HEK293 (cell line): Measurements from ENCODE around the gene PRM3.
"Not testable (repeated sequence)": the region's sequence is repeated elsewhere in the genome, so short reads cannot be mapped to it uniquely, and the experiment has no call there.

Source experiments
- CTCF ChIA-PET: fragments of 350-600 bp; formaldehyde crosslinking; extraction: SDS; loops from one replicate; lab custom pipeline; 2021; ENCODE audit warnings: antibody characterized with exemption; lab: Yijun Ruan, JAX
- POLR2A ChIA-PET: fragments of 300-600 bp; formaldehyde crosslinking; extraction: SDS; loops from one replicate; lab custom pipeline; 2020; ENCODE audit warnings: antibody characterized with exemption, inconsistent platforms; lab: Yijun Ruan, JAX
- H3K27ac ChIP-seq: fragments of 200-500 bp; sonication (Bioruptor generic); 2 replicates; pipeline ENCODE4 v1.5.1; 2014; ENCODE audit warnings: low read depth, low read length, control low read depth, inconsistent platforms; ENCODE audit errors: extremely low read depth
- H3K36me3 ChIP-seq, 2 experiments: fragments of 200-500 bp in 1 of 2; sonication (Bioruptor generic) in 1 of 2; 1 replicate in 1 of 2; 2 replicates in 1 of 2; pipeline ENCODE4 v1.5.1; 2014 to 2017; ENCODE audit warnings: inconsistent platforms in 2 of 2, low read length in 2 of 2; ENCODE audit not compliant: control insufficient read depth in 2 of 2, insufficient read depth in 1 of 2
- H3K4me1 ChIP-seq: fragments of 200-500 bp; sonication (Bioruptor generic); 2 replicates; pipeline ENCODE4 v1.5.1; 2014; ENCODE audit warnings: mild to moderate bottlenecking, low read length, inconsistent platforms; ENCODE audit not compliant: control insufficient read depth, insufficient read depth
- H3K4me3 ChIP-seq: 2 replicates; pipeline ENCODE4 v1.5.1; 2011; ENCODE audit warnings: low read depth, mild to moderate bottlenecking, control low read depth, low read length, moderate library complexity
- H3K9me3 ChIP-seq: fragments of 200-500 bp; sonication (Bioruptor generic); 2 replicates; pipeline ENCODE4 v1.5.1; 2014; ENCODE audit warnings: low read depth, low read length, inconsistent platforms; ENCODE audit not compliant: control insufficient read depth, insufficient read depth
- GFI1B ChIP-seq: fragments of 450-650 bp; formaldehyde crosslinking; IDR thresholded peaks from 2 replicates; pipeline ENCODE4 v1.5.1; 2016; ENCODE audit warnings: missing biosample characterization, missing genetic modification characterization
- HOXD13 ChIP-seq: sonication (generic); formaldehyde crosslinking; IDR thresholded peaks from 2 replicates; pipeline ENCODE4 v1.8.0; 2022; ENCODE audit warnings: missing genetic modification reagents, borderline replicate concordance
- MEIS1 ChIP-seq: sonication (generic); formaldehyde crosslinking; IDR thresholded peaks from 2 replicates; pipeline ENCODE4 v1.8.1; 2022; ENCODE audit warnings: missing genetic modification reagents, mild to moderate bottlenecking, borderline replicate concordance
- REPIN1 ChIP-seq: fragments of 450-650 bp; formaldehyde crosslinking; IDR thresholded peaks from 2 replicates; pipeline ENCODE4 v1.5.1; 2017; ENCODE audit warnings: missing biosample characterization, missing genetic modification characterization, low read depth
- SALL2 ChIP-seq: fragments of 450-650 bp; formaldehyde crosslinking; IDR thresholded peaks from 2 replicates; pipeline ENCODE4 v1.5.0; 2017; ENCODE audit warnings: missing biosample characterization, mild to moderate bottlenecking, missing genetic modification characterization, borderline replicate concordance
- ZBTB17 ChIP-seq: fragments of 450-650 bp; formaldehyde crosslinking; IDR thresholded peaks from 2 replicates; pipeline ENCODE4 v1.5.1; 2016; ENCODE audit warnings: missing biosample characterization, missing genetic modification characterization
- ZBTB8A ChIP-seq: fragments of 450-650 bp; formaldehyde crosslinking; IDR thresholded peaks from 2 replicates; pipeline ENCODE4 v1.5.1; 2016; ENCODE audit warnings: missing biosample characterization, missing genetic modification characterization
- ZFP41 ChIP-seq: fragments of 450-650 bp; formaldehyde crosslinking; IDR thresholded peaks from 2 replicates; pipeline ENCODE4 v1.5.1; 2016; ENCODE audit warnings: missing biosample characterization, missing genetic modification characterization, borderline replicate concordance
- ZFP69B ChIP-seq: fragments of 450-650 bp; formaldehyde crosslinking; IDR thresholded peaks from 2 replicates; pipeline ENCODE4 v1.5.1; 2016; ENCODE audit warnings: missing biosample characterization, missing genetic modification characterization
- ZIC2 ChIP-seq: fragments of 450-650 bp; formaldehyde crosslinking; IDR thresholded peaks from 2 replicates; pipeline ENCODE4 v1.5.1; 2016; ENCODE audit warnings: missing biosample characterization, missing genetic modification characterization
- ZNF114 ChIP-seq: fragments of 450-650 bp; formaldehyde crosslinking; IDR thresholded peaks from 2 replicates; pipeline ENCODE4 v1.5.0; 2017; ENCODE audit warnings: missing biosample characterization, missing genetic modification characterization
- ZNF121 ChIP-seq: fragments of 450-650 bp; formaldehyde crosslinking; IDR thresholded peaks from 2 replicates; pipeline ENCODE4 v1.5.1; 2016; ENCODE audit warnings: missing biosample characterization, missing genetic modification characterization
- ZNF138 ChIP-seq: fragments of 450-650 bp; formaldehyde crosslinking; IDR thresholded peaks from 2 replicates; pipeline ENCODE4 v1.5.1; 2016; ENCODE audit warnings: missing biosample characterization, missing genetic modification characterization, borderline replicate concordance
- ZNF19 ChIP-seq: fragments of 450-650 bp; formaldehyde crosslinking; IDR thresholded peaks from 2 replicates; pipeline ENCODE4; 2016; ENCODE audit warnings: missing biosample characterization, missing genetic modification characterization, low read depth
- ZNF223 ChIP-seq: fragments of 450-650 bp; formaldehyde crosslinking; IDR thresholded peaks from 2 replicates; pipeline ENCODE4 v1.5.1; 2016; ENCODE audit warnings: missing biosample characterization, missing genetic modification characterization
- ZNF266 ChIP-seq: fragments of 450-650 bp; formaldehyde crosslinking; IDR thresholded peaks from 2 replicates; pipeline ENCODE4 v1.5.1; 2016; ENCODE audit warnings: missing biosample characterization, missing genetic modification characterization, low read depth
- ZNF335 ChIP-seq: fragments of 450-650 bp; formaldehyde crosslinking; conservative IDR thresholded peaks from 2 replicates; pipeline ENCODE4 v1.5.1; 2016; ENCODE audit warnings: missing biosample characterization, missing genetic modification characterization
- ZNF341 ChIP-seq: fragments of 450-650 bp; formaldehyde crosslinking; IDR thresholded peaks from 2 replicates; pipeline ENCODE4; 2016; ENCODE audit warnings: low read depth, missing biosample characterization, missing genetic modification characterization
- ZNF366 ChIP-seq: fragments of 450-650 bp; formaldehyde crosslinking; conservative IDR thresholded peaks from 2 replicates; pipeline ENCODE4 v1.5.1; 2016; ENCODE audit warnings: missing biosample characterization, missing genetic modification characterization
- ZNF544 ChIP-seq: fragments of 450-650 bp; formaldehyde crosslinking; IDR thresholded peaks from 2 replicates; pipeline ENCODE4 v1.5.0; 2017; ENCODE audit warnings: missing biosample characterization, missing genetic modification characterization
- ZNF555 ChIP-seq: fragments of 450-650 bp; formaldehyde crosslinking; conservative IDR thresholded peaks from 2 replicates; pipeline ENCODE4 v1.5.1; 2017; ENCODE audit warnings: missing biosample characterization, mild to moderate bottlenecking, missing genetic modification characterization, inconsistent platforms
- ZNF624 ChIP-seq: fragments of 450-650 bp; formaldehyde crosslinking; IDR thresholded peaks from 2 replicates; pipeline ENCODE4 v1.5.1; 2017; ENCODE audit warnings: missing biosample characterization, missing genetic modification characterization
- ZNF629 ChIP-seq: fragments of 450-650 bp; formaldehyde crosslinking; IDR thresholded peaks from 2 replicates; pipeline ENCODE4 v1.5.1; 2017; ENCODE audit warnings: missing biosample characterization, missing genetic modification characterization
- ZNF707 ChIP-seq: fragments of 450-650 bp; formaldehyde crosslinking; IDR thresholded peaks from 2 replicates; pipeline ENCODE4 v1.5.1; 2016; ENCODE audit warnings: missing biosample characterization, missing genetic modification characterization
- ZNF791 ChIP-seq: fragments of 450-650 bp; formaldehyde crosslinking; IDR thresholded peaks from 2 replicates; pipeline ENCODE4 v1.5.1; 2016; ENCODE audit warnings: missing biosample characterization, missing genetic modification characterization
- TF ChIP-seq, protein P1 (sequence below): fragments of 450-650 bp; formaldehyde crosslinking; IDR thresholded peaks from 2 replicates; pipeline ENCODE4 v1.5.1; 2016; ENCODE audit warnings: missing biosample characterization, missing genetic modification characterization

PRM3 gene

DNA sequence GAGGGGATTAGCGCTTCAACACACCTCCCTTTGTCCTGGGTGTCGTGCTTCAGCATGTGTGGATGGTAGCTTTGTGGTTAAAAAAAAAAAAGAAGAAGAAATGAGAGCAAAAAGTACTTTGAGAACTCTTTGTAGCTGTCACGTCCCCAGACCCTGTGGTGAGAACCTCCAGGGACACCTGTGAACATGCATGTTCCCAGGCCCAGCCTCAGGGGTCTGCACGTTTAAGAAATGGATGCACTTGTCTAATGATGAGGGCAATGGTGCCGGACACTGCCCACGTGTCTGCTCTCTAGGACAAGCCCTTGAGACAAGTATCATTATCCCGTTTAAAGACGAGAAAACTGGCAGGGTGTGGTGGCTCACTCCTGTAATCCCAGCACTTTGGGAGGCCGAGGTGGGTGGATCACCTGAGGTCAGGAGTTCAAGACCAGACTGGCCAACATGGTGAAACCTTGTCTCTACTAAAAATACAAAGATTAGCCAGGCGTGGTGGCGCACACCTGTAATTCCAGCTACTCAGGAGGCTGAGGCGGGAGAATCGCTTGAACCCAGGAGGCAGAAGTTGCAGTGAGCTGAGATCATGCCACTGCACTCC lies 25.6 kb upstream of the PRM3 start:
- CTCF ChIA-PET = not testable (repeated sequence)

DNA sequence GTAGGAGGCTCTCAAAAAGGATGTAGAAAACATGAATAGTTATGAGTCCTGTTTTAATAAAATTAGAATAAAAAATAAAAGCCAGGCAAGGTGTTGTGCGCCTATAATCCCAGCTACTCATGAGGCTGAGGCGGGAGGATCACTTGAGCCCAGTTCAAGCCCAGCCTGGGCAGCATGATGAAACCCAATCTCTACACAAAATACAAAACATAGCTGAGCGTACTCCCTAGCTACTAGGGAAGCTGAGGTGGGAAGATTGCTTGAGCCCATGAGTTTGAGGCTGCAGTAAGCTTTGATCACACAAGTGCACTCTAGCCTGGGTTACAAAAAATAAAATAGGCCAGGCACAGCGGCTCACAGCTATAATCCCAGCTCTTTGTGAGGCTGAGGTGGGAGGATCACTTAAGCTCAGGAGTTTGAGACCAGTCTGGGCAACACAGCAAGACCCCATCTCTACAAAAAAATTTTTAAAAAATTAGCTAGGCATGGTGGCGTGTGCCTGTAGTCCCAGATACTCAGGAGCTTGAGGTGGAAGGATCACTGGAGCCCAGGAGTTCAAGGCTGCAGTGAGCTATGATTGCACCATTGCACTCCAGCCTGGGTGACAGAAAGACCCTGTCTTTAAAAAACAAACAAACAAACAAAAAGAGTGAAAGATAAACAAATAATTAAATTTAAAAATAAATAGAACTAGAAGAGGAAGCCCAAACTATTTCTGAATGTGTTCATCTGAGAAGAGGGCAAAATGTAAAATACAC lies 24.9 kb upstream of the PRM3 start:
- no peak overlapping the region for H3K27ac ChIP-seq
- no peaks in the 10 kb centered on the region for H3K36me3 ChIP-seq
- H3K4me3 ChIP-seq = no peak overlapping the region
- ChIA-PET CTCF (no interaction called here), POLR2A (interaction anchor here (2.4 kb wide), 1 partner anchor 42 kb away, joined by 8 read pairs; the partner anchor contains the start of gene SOCS1)
- TF ChIP-seq ZNF121 (tag by site-specific recombination) (peak; percentile 79), ZNF624 (tag by site-specific recombination) (no peak), ZFP69B (no peak)
- TF ChIP-seq, protein P1, sequence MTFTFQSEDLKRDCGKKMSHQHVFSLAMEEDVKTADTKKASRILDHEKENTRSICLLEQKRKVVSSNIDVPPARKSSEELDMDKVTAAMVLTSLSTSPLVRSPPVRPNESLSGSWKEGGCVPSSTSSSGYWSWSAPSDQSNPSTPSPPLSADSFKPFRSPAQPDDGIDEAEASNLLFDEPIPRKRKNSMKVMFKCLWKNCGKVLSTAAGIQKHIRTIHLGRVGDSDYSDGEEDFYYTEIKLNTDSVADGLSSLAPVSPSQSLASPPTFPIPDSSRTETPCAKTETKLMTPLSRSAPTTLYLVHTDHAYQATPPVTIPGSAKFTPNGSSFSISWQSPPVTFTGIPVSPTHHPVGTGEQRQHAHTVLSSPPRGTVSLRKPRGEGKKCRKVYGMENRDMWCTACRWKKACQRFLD (tag by site-specific recombination) = no peak
- no peaks in the 10 kb centered on the region for H3K9me3 ChIP-seq
- H3K4me1 ChIP-seq = peaks cover 2% of the 10 kb centered on the region; the same call in 1 of the 2 replicates

More for the DNA sequence above, 25.6 kb upstream of the PRM3 start:
- H3K27ac ChIP-seq, H3K4me3 ChIP-seq, H3K9me3 ChIP-seq, POLR2A ChIA-PET, H3K4me1 ChIP-seq, H3K36me3 ChIP-seq: not testable (repeated sequence)

DNA sequence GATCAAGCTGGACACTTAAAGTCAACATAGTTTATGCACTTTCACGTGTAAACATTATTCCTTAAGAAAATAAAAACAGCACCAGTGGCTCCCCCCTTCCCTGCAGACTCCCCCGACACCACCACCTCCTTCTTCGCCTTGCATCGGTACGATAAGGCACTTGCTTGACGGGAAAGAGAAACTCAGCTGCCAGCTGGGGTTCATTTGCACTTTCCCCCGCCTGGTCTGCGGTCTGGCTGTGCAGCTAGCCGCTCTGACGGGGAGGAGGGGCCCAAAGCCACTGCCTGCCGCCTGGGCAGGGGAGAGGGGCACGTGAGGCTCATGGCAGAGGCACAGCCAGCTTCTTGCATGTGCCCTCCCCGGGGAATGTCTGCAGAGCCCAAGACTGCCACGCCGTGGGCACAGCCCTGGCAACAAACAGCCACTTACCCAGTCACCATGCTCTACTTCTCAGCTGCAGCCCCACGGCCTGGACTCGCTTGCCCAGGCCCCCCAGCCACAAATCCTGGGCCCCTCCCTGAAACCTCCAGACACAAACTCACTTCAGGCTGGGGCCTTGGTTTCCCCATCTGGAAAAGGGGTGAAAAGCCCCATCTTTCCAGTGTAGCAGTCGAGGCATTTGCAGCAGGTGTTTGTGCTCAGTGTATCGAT lies 24.2 kb upstream of the PRM3 start:
- TF ChIP-seq ZNF791 (tag by site-specific recombination) = no peak
- TF ChIP-seq ZBTB17 (tag by site-specific recombination) = peak; percentile 36; the same call in 1 of the 2 replicates
- TF ChIP-seq ZNF341 (tag by site-specific recombination) = peak; percentile 16; the same call in 1 of the 2 replicates
- peak; percentile 46 for TF ChIP-seq ZNF335
- TF ChIP-seq ZIC2 = peak; percentile 31; the same call in 1 of the 2 replicates
- TF ChIP-seq ZBTB8A (tag by site-specific recombination) = no peak
- H3K4me1 ChIP-seq = no peaks in the 10 kb centered on the region; the same call in 1 of the 2 replicates
- no peak overlapping the region for H3K4me3 ChIP-seq
- no peaks in the 10 kb centered on the region for H3K36me3 ChIP-seq
- ChIA-PET POLR2A (interaction anchor here (2.4 kb wide), 1 partner anchor 42 kb away, joined by 8 read pairs; the partner anchor contains the start of gene SOCS1), CTCF (no interaction called here)
- no peaks in the 10 kb centered on the region for H3K9me3 ChIP-seq
- no peak overlapping the region for H3K27ac ChIP-seq

DNA sequence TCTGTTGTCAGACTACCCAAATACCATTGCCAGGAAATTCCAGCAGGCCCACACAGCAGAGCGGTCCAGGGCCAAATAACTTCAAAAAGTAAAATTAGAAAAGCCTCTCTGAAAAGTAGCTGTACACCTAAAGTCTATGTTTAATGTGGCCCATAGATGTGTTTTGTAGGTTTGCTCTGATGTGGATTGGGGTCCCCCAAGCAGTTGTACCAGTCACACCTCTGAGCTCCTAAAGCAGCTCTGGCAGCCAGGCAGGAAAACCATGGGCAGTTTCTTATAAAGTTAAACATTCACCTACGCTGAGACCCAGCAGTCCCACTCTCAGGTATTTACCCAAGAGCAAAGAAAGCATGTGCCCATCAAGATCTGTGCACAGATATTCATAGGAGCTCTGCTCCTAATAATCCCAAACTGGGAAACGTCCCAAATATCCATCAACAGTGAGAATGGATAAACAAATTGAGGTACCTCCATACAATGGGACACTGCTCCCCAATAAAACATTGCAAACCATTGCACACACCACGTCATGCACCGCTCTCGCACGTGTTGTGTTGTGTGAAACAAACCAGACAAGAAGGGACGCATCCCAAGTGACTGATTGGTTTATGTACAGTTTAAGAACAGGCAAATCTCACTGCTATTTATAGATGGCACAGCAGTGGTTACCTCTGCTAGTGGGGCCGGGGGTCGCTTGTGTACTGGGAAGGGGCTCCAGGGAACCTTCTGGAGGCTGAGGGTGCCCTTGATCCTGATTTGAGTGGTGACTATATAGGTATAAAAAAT lies 23.5 kb upstream of the PRM3 start:
- POLR2A ChIA-PET = interaction anchor here (2.4 kb wide), 1 partner anchor 41 kb away, joined by 8 read pairs; the partner anchor contains the start of gene SOCS1
- no peaks in the 10 kb centered on the region; the same call in 1 of the 2 replicates for H3K4me1 ChIP-seq
- no peak overlapping the region for H3K27ac ChIP-seq
- no peaks in the 10 kb centered on the region for H3K9me3 ChIP-seq
- no peak overlapping the region for H3K4me3 ChIP-seq
- CTCF ChIA-PET = interaction anchor here (0.6 kb wide), 1 partner anchor 749 kb away, joined by 4 read pairs; no protein-coding TSS in a partner anchor
- H3K36me3 ChIP-seq = no peaks in the 10 kb centered on the region
- TF ChIP-seq ZNF555 (tag by site-specific recombination) = no peak
- TF ChIP-seq ZFP41 (tag by site-specific recombination) = no peak
- no peak for TF ChIP-seq ZNF138
- TF ChIP-seq REPIN1 (tag by site-specific recombination) = no peak
- TF ChIP-seq SALL2 (tag by site-specific recombination) = no peak
- TF ChIP-seq HOXD13 (CRISPR knock-in tag) = no peak
- no peak for TF ChIP-seq ZNF544 (tag by site-specific recombination)
- no peak for TF ChIP-seq ZNF366 (tag by site-specific recombination)
- TF ChIP-seq ZNF19 = no peak
- no peak for TF ChIP-seq ZNF707 (tag by site-specific recombination)
- TF ChIP-seq ZNF114 (tag by site-specific recombination) = no peak
- no peak for TF ChIP-seq ZNF223 (tag by site-specific recombination)
- no peak for TF ChIP-seq MEIS1
- no peak for TF ChIP-seq GFI1B (tag by site-specific recombination)
- no peak for TF ChIP-seq ZNF629 (tag by site-specific recombination)
- no peak for TF ChIP-seq ZNF266 (tag by site-specific recombination)
